Measurements from ENCODE around the gene CLSTN2.

Gene CLSTN2

DNA sequence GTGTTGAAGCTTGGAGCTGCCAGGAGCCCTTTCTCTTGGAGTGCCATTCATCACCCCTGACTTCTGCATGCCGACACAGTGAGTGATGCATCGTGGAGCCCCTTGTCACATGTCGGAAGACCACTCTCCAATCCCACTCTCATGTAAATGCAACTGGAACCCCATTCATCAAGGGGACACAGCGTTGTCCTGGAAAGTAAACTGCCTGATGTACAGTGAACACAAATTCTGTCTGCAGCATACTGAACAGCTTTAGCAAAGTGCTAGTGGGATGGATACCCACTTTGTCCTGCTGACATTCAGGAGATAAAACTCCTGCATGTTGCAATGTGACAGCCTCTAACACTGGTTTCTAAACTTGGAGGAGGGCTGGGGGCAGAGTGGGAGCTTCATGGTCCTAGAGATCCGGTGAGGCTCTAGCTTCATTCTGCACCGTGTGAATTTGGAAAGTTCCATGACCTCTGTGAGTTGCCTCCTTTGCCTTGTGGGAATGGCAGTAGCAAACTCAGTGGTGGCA, 194.8 kb downstream of the CLSTN2 start:
- no peaks in the 10 kb centered on the region for H3K36me3 ChIP-seq (replicated peaks; ENCODE audit: insufficient read depth, low read length)
- H4K20me1 ChIP-seq (ENCODE audit: insufficient read depth, low read length) = no peaks in the 10 kb centered on the region
- TF ChIP-seq EZH2phosphoT487 (IDR thresholded peaks at IDR 0.05; ENCODE audit: low read length) (no peak), EZH2 (optimal IDR thresholded peaks at IDR 0.05; ENCODE audit: low read depth, low read length) (no peak)
- TF ChIP-seq, protein P1, sequence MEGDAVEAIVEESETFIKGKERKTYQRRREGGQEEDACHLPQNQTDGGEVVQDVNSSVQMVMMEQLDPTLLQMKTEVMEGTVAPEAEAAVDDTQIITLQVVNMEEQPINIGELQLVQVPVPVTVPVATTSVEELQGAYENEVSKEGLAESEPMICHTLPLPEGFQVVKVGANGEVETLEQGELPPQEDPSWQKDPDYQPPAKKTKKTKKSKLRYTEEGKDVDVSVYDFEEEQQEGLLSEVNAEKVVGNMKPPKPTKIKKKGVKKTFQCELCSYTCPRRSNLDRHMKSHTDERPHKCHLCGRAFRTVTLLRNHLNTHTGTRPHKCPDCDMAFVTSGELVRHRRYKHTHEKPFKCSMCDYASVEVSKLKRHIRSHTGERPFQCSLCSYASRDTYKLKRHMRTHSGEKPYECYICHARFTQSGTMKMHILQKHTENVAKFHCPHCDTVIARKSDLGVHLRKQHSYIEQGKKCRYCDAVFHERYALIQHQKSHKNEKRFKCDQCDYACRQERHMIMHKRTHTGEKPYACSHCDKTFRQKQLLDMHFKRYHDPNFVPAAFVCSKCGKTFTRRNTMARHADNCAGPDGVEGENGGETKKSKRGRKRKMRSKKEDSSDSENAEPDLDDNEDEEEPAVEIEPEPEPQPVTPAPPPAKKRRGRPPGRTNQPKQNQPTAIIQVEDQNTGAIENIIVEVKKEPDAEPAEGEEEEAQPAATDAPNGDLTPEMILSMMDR (IDR thresholded peaks at IDR 0.05; ENCODE audit: low read length) = no peak
- H3K9me2 ChIP-seq (replicated peaks; ENCODE audit: insufficient read depth, low read length) = no peaks in the 10 kb centered on the region
- H3K4me2 ChIP-seq (ENCODE audit: low read depth, low read length) = no peak overlapping the region
- no peaks in the 10 kb centered on the region for H3K9me3 ChIP-seq (replicated peaks; ENCODE audit: insufficient read depth, low read length)
- H3F3A ChIP-seq (ENCODE audit: insufficient read depth, low read length) = no peaks in the 10 kb centered on the region
- no peaks in the 10 kb centered on the region for H3K79me2 ChIP-seq (ENCODE audit: low read length)
- no peaks in the 10 kb centered on the region for H3K4me1 ChIP-seq (ENCODE audit: low read length)
- no peak overlapping the region for H3K4me3 ChIP-seq (ENCODE audit: low read length)
- no peak overlapping the region for H2AFZ ChIP-seq (ENCODE audit: low read length)
- no peak overlapping the region for H3K9ac ChIP-seq (ENCODE audit: low read length)
- DNase-seq = no peak
- H3K27me3 ChIP-seq (replicated peaks; ENCODE audit: insufficient read depth, low read length) = no peaks in the 10 kb centered on the region
- H3K27ac ChIP-seq (ENCODE audit: low read length) = no peak overlapping the region

DNA sequence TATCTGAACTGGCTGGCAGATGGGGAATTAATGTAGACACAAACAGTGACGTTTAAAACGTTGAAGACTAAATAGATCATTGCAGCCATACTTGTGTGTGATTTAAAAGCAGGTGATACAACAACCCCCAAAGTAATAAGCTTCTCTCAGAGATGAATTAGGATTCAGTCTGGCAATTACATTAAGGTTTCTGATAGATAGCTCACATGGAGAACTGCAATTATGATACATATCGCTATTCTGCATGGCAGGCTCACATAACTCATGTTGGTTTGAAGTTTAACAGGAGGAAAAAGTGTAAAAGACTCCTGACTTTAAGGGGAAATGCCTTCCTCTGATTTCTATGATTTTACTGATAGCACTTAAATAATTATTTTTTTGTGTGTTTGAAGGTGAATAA, 196.9 kb downstream of the CLSTN2 start:
- no peaks in the 10 kb centered on the region for H3K9me3 ChIP-seq (replicated peaks; ENCODE audit: insufficient read depth, low read length)
- no peak overlapping the region for H3K27ac ChIP-seq (ENCODE audit: low read length)
- no peaks in the 10 kb centered on the region for H3K36me3 ChIP-seq (replicated peaks; ENCODE audit: insufficient read depth, low read length)
- TF ChIP-seq EZH2 (optimal IDR thresholded peaks at IDR 0.05; ENCODE audit: low read depth, low read length) = no peak
- TF ChIP-seq EZH2phosphoT487 (IDR thresholded peaks at IDR 0.05; ENCODE audit: low read length) = no peak
- TF ChIP-seq, protein P1 (IDR thresholded peaks at IDR 0.05; ENCODE audit: low read length) = no peak
- H3K4me1 ChIP-seq (ENCODE audit: low read length) = no peaks in the 10 kb centered on the region
- no peak overlapping the region for H3K9ac ChIP-seq (ENCODE audit: low read length)
- no peak for DNase-seq
- H3K4me3 ChIP-seq (ENCODE audit: low read length) = no peak overlapping the region
- no peaks in the 10 kb centered on the region for H4K20me1 ChIP-seq (ENCODE audit: insufficient read depth, low read length)
- no peaks in the 10 kb centered on the region for H3K9me2 ChIP-seq (replicated peaks; ENCODE audit: insufficient read depth, low read length)
- no peak overlapping the region for H2AFZ ChIP-seq (ENCODE audit: low read length)
- no peaks in the 10 kb centered on the region for H3K27me3 ChIP-seq (replicated peaks; ENCODE audit: insufficient read depth, low read length)
- H3F3A ChIP-seq (ENCODE audit: insufficient read depth, low read length) = no peaks in the 10 kb centered on the region
- no peak overlapping the region for H3K4me2 ChIP-seq (ENCODE audit: low read depth, low read length)
- no peaks in the 10 kb centered on the region for H3K79me2 ChIP-seq (ENCODE audit: low read length)

DNA sequence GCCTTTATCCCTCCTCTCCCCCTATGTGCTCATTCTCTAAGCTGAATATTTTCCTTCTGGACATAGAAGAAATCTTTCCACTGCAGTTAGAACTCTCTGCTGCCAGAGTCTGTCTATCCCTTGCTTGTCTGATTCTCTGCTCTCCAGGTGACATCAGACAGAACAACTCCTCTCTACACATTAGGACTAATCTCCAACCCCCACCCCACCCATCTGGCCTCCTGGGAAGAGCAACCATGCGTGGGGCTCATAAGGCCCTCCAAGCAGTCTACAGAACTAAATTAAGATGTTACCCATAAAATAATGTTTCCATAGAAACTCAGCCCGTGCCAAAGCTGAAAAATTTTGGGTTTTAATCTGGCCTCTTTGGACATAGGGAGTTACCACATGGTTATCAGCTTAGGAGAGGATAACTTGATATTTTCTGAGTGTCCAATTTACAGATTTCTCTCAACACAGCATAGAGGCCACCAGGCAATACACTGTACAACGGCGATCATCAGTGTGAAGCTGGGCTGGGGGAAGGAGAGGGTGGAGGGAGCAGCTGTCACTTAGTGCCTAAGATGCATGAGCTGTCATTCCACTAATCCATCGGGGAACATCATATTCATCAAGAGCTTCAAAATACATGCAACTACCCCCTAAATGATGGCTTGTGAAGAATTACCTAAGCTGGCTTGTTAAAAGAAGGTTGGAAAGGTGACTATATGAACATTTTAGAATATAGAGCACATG, 199.4 kb downstream of the CLSTN2 start:
- Histone ChIP-seq H3K4me2 (ENCODE audit: low read depth, low read length) (no peak overlapping the region), H3F3A (ENCODE audit: insufficient read depth, low read length) (no peaks in the 10 kb centered on the region), H3K36me3 (replicated peaks; ENCODE audit: insufficient read depth, low read length) (no peaks in the 10 kb centered on the region), H4K20me1 (ENCODE audit: insufficient read depth, low read length) (no peaks in the 10 kb centered on the region), H2AFZ (ENCODE audit: low read length) (no peak overlapping the region), H3K9ac (ENCODE audit: low read length) (no peak overlapping the region), H3K4me1 (ENCODE audit: low read length) (no peaks in the 10 kb centered on the region), H3K27me3 (replicated peaks; ENCODE audit: insufficient read depth, low read length) (no peaks in the 10 kb centered on the region), H3K27ac (ENCODE audit: low read length) (no peak overlapping the region), H3K4me3 (ENCODE audit: low read length) (no peak overlapping the region), H3K9me2 (replicated peaks; ENCODE audit: insufficient read depth, low read length) (no peaks in the 10 kb centered on the region), H3K79me2 (ENCODE audit: low read length) (no peaks in the 10 kb centered on the region), H3K9me3 (replicated peaks; ENCODE audit: insufficient read depth, low read length) (no peaks in the 10 kb centered on the region)
- TF ChIP-seq EZH2 (optimal IDR thresholded peaks at IDR 0.05; ENCODE audit: low read depth, low read length) (no peak), EZH2phosphoT487 (IDR thresholded peaks at IDR 0.05; ENCODE audit: low read length) (no peak)
- TF ChIP-seq, protein P1 (IDR thresholded peaks at IDR 0.05; ENCODE audit: low read length) = no peak
- DNase-seq = no peak

Data from MM.1S (cell line).